ENCODE data around the gene ZNF324B.

Gene ZNF324B

DNA sequence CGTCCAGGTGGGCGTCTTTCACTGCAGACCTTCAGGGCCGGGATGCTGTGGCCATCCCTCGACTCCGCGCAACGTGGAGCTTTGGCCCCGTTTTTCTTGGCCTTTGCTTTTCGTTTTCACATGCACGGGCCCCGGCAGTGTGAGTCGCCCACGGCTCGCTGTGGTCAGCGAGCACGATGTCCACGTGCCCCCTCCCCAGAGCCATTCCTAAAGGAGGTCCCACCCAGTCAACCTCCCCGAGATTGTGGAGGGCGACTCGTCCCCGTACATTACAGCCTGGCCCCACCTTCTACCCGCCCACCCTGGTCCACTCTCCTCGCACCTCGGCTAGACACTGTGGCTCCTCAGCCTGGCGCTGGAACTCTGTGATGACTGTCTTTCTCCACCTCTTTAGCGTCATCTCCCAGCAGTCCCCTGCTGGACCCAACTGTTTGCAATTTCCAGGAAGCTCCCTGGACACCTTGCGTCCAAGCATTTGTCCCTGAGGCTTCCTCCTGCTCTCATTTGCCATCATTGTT, 25.1 kb downstream of the ZNF324B start:
- no peak overlapping the region for H2BK120ac ChIP-seq (ENCODE audit: low read depth, low read length)
- H3K4me2 ChIP-seq (ENCODE audit: insufficient read depth, low read length, poor library complexity, severe bottlenecking) = peak overlapping the region; percentile 92
- peak overlapping the region; percentile 68 for H3K23ac ChIP-seq (ENCODE audit: low read depth, low read length, poor library complexity)
- no peaks in the 10 kb centered on the region for H3K9me3 ChIP-seq (replicated peaks in 1 of 2; ENCODE audit: control insufficient read depth in 2 of 2, insufficient read depth in 1 of 2, low read depth in 1 of 2, low read length in 2 of 2)
- H3K9ac ChIP-seq (ENCODE audit: low read depth, low read length, poor library complexity) = peak overlapping the region; percentile 96
- whole genome bisulfite sequencing, 2 donors (ENCODE audit: extremely low coverage in 2 of 2, insufficient read length in 2 of 2, insufficient replicate concordance in 1 of 2) = no CpG with 5 or more reads among the region's 27 CpGs
- H3K4me3 ChIP-seq (ENCODE audit: low read length in 2 of 2) = peak overlapping the region; percentile 72 to 87
- H3K18ac ChIP-seq (ENCODE audit: low read length) = peak overlapping the region; percentile 86
- no peak for DNase-seq (ENCODE audit: low spot score)
- H4K91ac ChIP-seq (ENCODE audit: low read depth, low read length, poor library complexity) = no peak overlapping the region
- H3K27ac ChIP-seq (replicated peaks; ENCODE audit: low read length) = peak overlapping the region; percentile 89
- peak overlapping the region; percentile 23 for H2AK5ac ChIP-seq (ENCODE audit: low read depth, low read length)
- H3K79me1 ChIP-seq (ENCODE audit: low read depth, low read length) = no peaks in the 10 kb centered on the region
- H3K4ac ChIP-seq (ENCODE audit: low read length) = peak overlapping the region; percentile 46
- peaks cover 18 to 63% of the 10 kb centered on the region in 2 donors for H3K36me3 ChIP-seq (replicated peaks in 1 of 2; ENCODE audit: control insufficient read depth in 2 of 2, insufficient read depth in 2 of 2, low read length in 2 of 2)
- H2BK5ac ChIP-seq (ENCODE audit: low read length) = peak overlapping the region; percentile 62
- no peaks in the 10 kb centered on the region for H3K27me3 ChIP-seq (ENCODE audit: control insufficient read depth in 3 of 3, insufficient read depth in 3 of 3, low read depth in 1 of 3, low read length in 3 of 3)
- H2BK15ac ChIP-seq (ENCODE audit: low read length) = no peak overlapping the region
- H4K8ac ChIP-seq (ENCODE audit: low read depth, low read length) = no peak overlapping the region
- no peak overlapping the region for H3K14ac ChIP-seq (ENCODE audit: low read length)
- peak overlapping the region; percentile 76 for H2BK12ac ChIP-seq (ENCODE audit: low read length)
- H3K4me1 ChIP-seq (ENCODE audit: control insufficient read depth in 2 of 2, insufficient read depth in 1 of 2, low read depth in 1 of 2, low read length in 2 of 2) = peaks cover 6 to 15% of the 10 kb centered on the region in 2 donors
- H2AFZ ChIP-seq (ENCODE audit: low read length) = peak overlapping the region; percentile 90

DNA sequence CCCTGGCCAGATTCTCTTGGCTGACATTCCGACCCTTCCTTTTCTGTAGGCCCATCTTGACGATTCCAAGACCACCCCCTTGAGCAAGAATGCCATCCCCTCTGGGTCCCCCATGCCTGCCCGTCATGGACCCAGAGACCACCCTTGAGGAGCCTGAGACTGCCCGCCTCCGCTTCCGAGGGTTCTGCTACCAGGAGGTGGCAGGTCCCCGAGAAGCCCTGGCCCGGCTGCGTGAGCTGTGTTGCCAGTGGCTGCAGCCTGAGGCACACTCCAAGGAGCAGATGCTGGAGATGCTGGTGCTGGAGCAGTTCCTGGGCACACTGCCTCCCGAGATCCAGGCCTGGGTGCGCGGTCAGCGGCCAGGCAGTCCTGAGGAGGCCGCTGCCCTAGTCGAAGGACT, 25.7 kb downstream of the ZNF324B start:
- Histone ChIP-seq H2BK15ac (ENCODE audit: low read length) (peak overlapping the region; percentile 14), H4K8ac (ENCODE audit: low read depth, low read length) (no peak overlapping the region), H3K14ac (ENCODE audit: low read length) (no peak overlapping the region), H3K4me1 (ENCODE audit: control insufficient read depth in 2 of 2, insufficient read depth in 1 of 2, low read depth in 1 of 2, low read length in 2 of 2) (peaks cover 6 to 15% of the 10 kb centered on the region in 2 donors), H3K79me1 (ENCODE audit: low read depth, low read length) (no peaks in the 10 kb centered on the region), H3K4me3 (ENCODE audit: low read length in 2 of 2) (peak overlapping the region; percentile 10 to 72), H3K27ac (replicated peaks; ENCODE audit: low read length) (no peak overlapping the region), H2AK5ac (ENCODE audit: low read depth, low read length) (peak overlapping the region; percentile 23), H2BK5ac (ENCODE audit: low read length) (peak overlapping the region; percentile 62), H3K9me3 (replicated peaks in 1 of 2; ENCODE audit: control insufficient read depth in 2 of 2, insufficient read depth in 1 of 2, low read depth in 1 of 2, low read length in 2 of 2) (no peaks in the 10 kb centered on the region), H3K23ac (ENCODE audit: low read depth, low read length, poor library complexity) (peak overlapping the region; percentile 5), H3K4ac (ENCODE audit: low read length) (no peak overlapping the region), H3K9ac (ENCODE audit: low read depth, low read length, poor library complexity) (peak overlapping the region; percentile 38), H3K36me3 (replicated peaks in 1 of 2; ENCODE audit: control insufficient read depth in 2 of 2, insufficient read depth in 2 of 2, low read length in 2 of 2) (peaks cover 16 to 58% of the 10 kb centered on the region in 2 donors), H3K18ac (ENCODE audit: low read length) (peak overlapping the region; percentile 11), H2AFZ (ENCODE audit: low read length) (no peak overlapping the region), H2BK12ac (ENCODE audit: low read length) (no peak overlapping the region), H2BK120ac (ENCODE audit: low read depth, low read length) (no peak overlapping the region), H3K4me2 (ENCODE audit: insufficient read depth, low read length, poor library complexity, severe bottlenecking) (peak overlapping the region; percentile 92), H4K91ac (ENCODE audit: low read depth, low read length, poor library complexity) (no peak overlapping the region), H3K27me3 (ENCODE audit: control insufficient read depth in 3 of 3, insufficient read depth in 3 of 3, low read depth in 1 of 3, low read length in 3 of 3) (no peaks in the 10 kb centered on the region)
- WGBS, 2 donors (ENCODE audit: extremely low coverage in 2 of 2, insufficient read length in 2 of 2, insufficient replicate concordance in 1 of 2) = no CpG with 5 or more reads among the region's 15 CpGs
- DNase-seq (ENCODE audit: low spot score) = no peak

DNA sequence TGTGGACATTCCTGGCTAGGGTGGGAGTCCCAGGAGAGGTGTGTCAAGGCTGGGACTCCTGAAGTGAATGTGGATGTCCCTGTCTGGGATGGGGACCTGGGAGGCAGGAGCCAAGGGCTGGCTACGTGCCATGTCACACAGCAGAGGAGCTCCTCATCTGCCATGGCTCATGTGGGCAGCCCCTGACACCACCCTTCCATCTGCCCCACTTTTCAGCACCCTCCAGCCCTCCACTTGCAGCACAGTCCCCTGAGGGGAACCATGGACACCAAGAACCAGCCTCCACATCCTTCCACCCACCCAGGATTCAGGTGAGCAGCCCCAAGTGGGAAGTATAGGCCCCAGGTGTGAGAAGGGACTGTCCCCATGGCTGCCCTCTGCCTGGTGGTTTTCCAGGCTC, 26.4 kb downstream of the ZNF324B start:
- no peak overlapping the region for H2BK120ac ChIP-seq (ENCODE audit: low read depth, low read length)
- H2BK12ac ChIP-seq (ENCODE audit: low read length) = no peak overlapping the region
- H3K4me3 ChIP-seq (ENCODE audit: low read length in 2 of 2) = peak overlapping the region in 1 of 2 donors; percentile 72
- no peak overlapping the region for H3K9ac ChIP-seq (ENCODE audit: low read depth, low read length, poor library complexity)
- H3K36me3 ChIP-seq (replicated peaks in 1 of 2; ENCODE audit: control insufficient read depth in 2 of 2, insufficient read depth in 2 of 2, low read length in 2 of 2) = peaks cover 11 to 51% of the 10 kb centered on the region in 2 donors
- WGBS, 2 donors (ENCODE audit: extremely low coverage in 2 of 2, insufficient read length in 2 of 2, insufficient replicate concordance in 1 of 2) = no CpG with 5 or more reads among the region's 1 CpG
- no peak overlapping the region for H2BK15ac ChIP-seq (ENCODE audit: low read length)
- peak overlapping the region; percentile 31 for H2BK5ac ChIP-seq (ENCODE audit: low read length)
- no peak overlapping the region for H3K4me2 ChIP-seq (ENCODE audit: insufficient read depth, low read length, poor library complexity, severe bottlenecking)
- no peak overlapping the region for H4K8ac ChIP-seq (ENCODE audit: low read depth, low read length)
- H2AFZ ChIP-seq (ENCODE audit: low read length) = no peak overlapping the region
- no peak overlapping the region for H3K27ac ChIP-seq (replicated peaks; ENCODE audit: low read length)
- no peak overlapping the region for H3K14ac ChIP-seq (ENCODE audit: low read length)
- peak overlapping the region; percentile 23 for H2AK5ac ChIP-seq (ENCODE audit: low read depth, low read length)
- H3K27me3 ChIP-seq (ENCODE audit: control insufficient read depth in 3 of 3, insufficient read depth in 3 of 3, low read depth in 1 of 3, low read length in 3 of 3) = no peaks in the 10 kb centered on the region
- H3K79me1 ChIP-seq (ENCODE audit: low read depth, low read length) = peaks cover 2% of the 10 kb centered on the region
- H3K23ac ChIP-seq (ENCODE audit: low read depth, low read length, poor library complexity) = no peak overlapping the region
- no peak overlapping the region for H4K91ac ChIP-seq (ENCODE audit: low read depth, low read length, poor library complexity)
- H3K4ac ChIP-seq (ENCODE audit: low read length) = no peak overlapping the region
- no peak for DNase-seq (ENCODE audit: low spot score)
- H3K9me3 ChIP-seq (replicated peaks in 1 of 2; ENCODE audit: control insufficient read depth in 2 of 2, insufficient read depth in 1 of 2, low read depth in 1 of 2, low read length in 2 of 2) = no peaks in the 10 kb centered on the region
- H3K18ac ChIP-seq (ENCODE audit: low read length) = no peak overlapping the region
- peaks cover 6 to 15% of the 10 kb centered on the region in 2 donors for H3K4me1 ChIP-seq (ENCODE audit: control insufficient read depth in 2 of 2, insufficient read depth in 1 of 2, low read depth in 1 of 2, low read length in 2 of 2)

DNA sequence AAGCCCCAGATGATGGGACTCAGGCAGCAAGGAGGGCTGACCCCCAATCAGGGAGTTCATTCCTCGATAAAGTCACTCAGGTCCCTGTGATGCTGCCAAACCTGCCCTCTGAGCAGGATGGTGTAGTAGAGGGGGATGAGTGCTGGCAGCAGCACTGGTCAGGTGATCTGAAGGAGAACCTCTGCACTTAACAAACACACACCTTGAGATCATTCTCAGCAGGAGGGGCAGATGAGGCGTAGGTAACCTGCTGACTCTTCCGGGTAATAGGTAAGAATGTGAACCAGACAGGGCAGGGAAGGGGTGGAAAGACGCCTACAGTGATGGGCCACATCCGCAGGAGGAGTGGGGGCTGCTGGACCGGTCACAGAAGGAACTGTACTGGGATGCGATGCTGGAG, 27.9 kb downstream of the ZNF324B start:
- Histone ChIP-seq H2AK5ac (ENCODE audit: low read depth, low read length) (no peak overlapping the region), H3K79me1 (ENCODE audit: low read depth, low read length) (peaks cover 2% of the 10 kb centered on the region), H2BK120ac (ENCODE audit: low read depth, low read length) (no peak overlapping the region), H3K4ac (ENCODE audit: low read length) (no peak overlapping the region), H3K4me2 (ENCODE audit: insufficient read depth, low read length, poor library complexity, severe bottlenecking) (no peak overlapping the region), H3K9ac (ENCODE audit: low read depth, low read length, poor library complexity) (no peak overlapping the region), H3K27me3 (ENCODE audit: control insufficient read depth in 3 of 3, insufficient read depth in 3 of 3, low read depth in 1 of 3, low read length in 3 of 3) (no peaks in the 10 kb centered on the region), H2BK5ac (ENCODE audit: low read length) (no peak overlapping the region), H2BK15ac (ENCODE audit: low read length) (no peak overlapping the region), H3K4me1 (ENCODE audit: control insufficient read depth in 2 of 2, insufficient read depth in 1 of 2, low read depth in 1 of 2, low read length in 2 of 2) (peaks cover 6 to 15% of the 10 kb centered on the region in 2 donors), H4K91ac (ENCODE audit: low read depth, low read length, poor library complexity) (no peak overlapping the region), H3K4me3 (ENCODE audit: low read length in 2 of 2) (no peak overlapping the region), H4K8ac (ENCODE audit: low read depth, low read length) (no peak overlapping the region), H2AFZ (ENCODE audit: low read length) (no peak overlapping the region), H3K36me3 (replicated peaks in 1 of 2; ENCODE audit: control insufficient read depth in 2 of 2, insufficient read depth in 2 of 2, low read length in 2 of 2) (peaks cover 11 to 39% of the 10 kb centered on the region in 2 donors), H3K23ac (ENCODE audit: low read depth, low read length, poor library complexity) (no peak overlapping the region), H3K18ac (ENCODE audit: low read length) (no peak overlapping the region), H3K14ac (ENCODE audit: low read length) (no peak overlapping the region), H3K27ac (replicated peaks; ENCODE audit: low read length) (no peak overlapping the region), H2BK12ac (ENCODE audit: low read length) (no peak overlapping the region), H3K9me3 (replicated peaks in 1 of 2; ENCODE audit: control insufficient read depth in 2 of 2, insufficient read depth in 1 of 2, low read depth in 1 of 2, low read length in 2 of 2) (no peaks in the 10 kb centered on the region)
- no peak for DNase-seq (ENCODE audit: low spot score)
- WGBS, 2 donors (ENCODE audit: extremely low coverage in 2 of 2, insufficient read length in 2 of 2, insufficient replicate concordance in 1 of 2) = no CpG with 5 or more reads among the region's 7 CpGs
